K562 (cell line): Measurements from ENCODE around the gene XPO1. TPM values are rescaled to one million over a fixed set of nuclear protein-coding genes. Genes with fewer than 3 reads are reported as not detected.

Source experiments
- ATAC-seq: fragments of 200-7000 bp; cut with Tn5 transposase; 3 replicates; pipeline ENCODE4 v1.9.1; 2020; ENCODE audit warnings: moderate library complexity
- BruUV-seq: library from RNA; stranded (reverse); fragments of 400-500 nt; replicated peaks from 2 replicates; lab custom pipeline; 2021; lab: Mats Ljungman, UMichigan
- CTCF ChIA-PET: fragments of 300-600 bp; formaldehyde crosslinking; extraction: SDS; loops from one replicate; lab custom pipeline; 2021; ENCODE audit warnings: low intra/inter-chr PET ratio; lab: Yijun Ruan, JAX
- POLR2A ChIA-PET: fragments of 300-600, 350-650 bp; sonication (Branson Sonifier 250); formaldehyde crosslinking; extraction: SDS; loops from one replicate; lab custom pipeline; 2021; ENCODE audit warnings: antibody characterized with exemption, inconsistent platforms; lab: Yijun Ruan, JAX
- DNase-seq, 4 experiments: peaks; one replicate each; pipeline versions ENCODE4 v3.0.0 to v3.0.0-alpha.2; 2011 to 2018; ENCODE audit warnings: low spot score in 3 of 4, mixed read lengths in 3 of 4; ENCODE audit errors: extremely low read depth in 1 of 4
- FAIRE-seq: peaks from 2 replicates; lab custom pipeline; 2011; peaks lifted over from hg19 to GRCh38; lab: Jason Lieb, UNC
- H2AFZ ChIP-seq: 2 replicates; pipeline ENCODE4 v1.6.0; 2011; ENCODE audit warnings: low read depth, low read length, control low read depth, inconsistent platforms
- H3K27ac ChIP-seq: fragments of 200-600 bp; 3 replicates; pipeline ENCODE4 v1.8.0; 2011; ENCODE audit warnings: low read depth, mild to moderate bottlenecking, control low read depth, inconsistent platforms, low read length, moderate library complexity, mixed read lengths; ENCODE audit errors: extremely low read depth
- H3K27me3 ChIP-seq, 2 experiments: fragments of 300-600 bp in 1 of 2; 2 replicates in 1 of 2; 3 replicates in 1 of 2; pipeline versions ENCODE4 v1.6.0 to v1.8.0; 2011; ENCODE audit warnings: inconsistent platforms in 2 of 2, low read length in 2 of 2, mild to moderate bottlenecking in 1 of 2, mixed read lengths in 1 of 2, moderate library complexity in 1 of 2; ENCODE audit not compliant: control insufficient read depth in 2 of 2, insufficient read depth in 2 of 2
- H3K36me3 ChIP-seq: fragments of 300-600 bp; 3 replicates; pipeline ENCODE4 v1.8.0; 2011; ENCODE audit warnings: mild to moderate bottlenecking, low read length, inconsistent platforms; ENCODE audit not compliant: control insufficient read depth, insufficient read depth
- H3K4me1 ChIP-seq, 2 experiments: fragments of 200-600 bp in 1 of 2; replicated peaks in 1 of 2; 2 replicates in 1 of 2; 3 replicates in 1 of 2; pipeline versions ENCODE4 v1.5.1 to v1.8.0; 2011; ENCODE audit warnings: inconsistent platforms in 2 of 2, low read length in 2 of 2, mild to moderate bottlenecking in 1 of 2, mixed read lengths in 1 of 2, moderate library complexity in 1 of 2; ENCODE audit not compliant: control insufficient read depth in 2 of 2, insufficient read depth in 2 of 2
- H3K4me2 ChIP-seq: 2 replicates; pipeline ENCODE4 v1.6.1; 2011; ENCODE audit warnings: low read length, control low read depth, inconsistent platforms, mixed read lengths; ENCODE audit not compliant: insufficient read depth
- H3K4me3 ChIP-seq: fragments of 200-600 bp; sonication (generic), shearing (Covaris generic); 2 replicates; pipeline ENCODE4 v1.5.1; 2016; ENCODE audit warnings: control low read depth, inconsistent platforms
- H3K79me2 ChIP-seq: fragments of 200-600 bp; 3 replicates; pipeline ENCODE4 v1.8.0; 2011; ENCODE audit warnings: low read length, inconsistent platforms; ENCODE audit not compliant: control insufficient read depth, insufficient read depth
- H3K9ac ChIP-seq, 2 experiments: 2 replicates each; pipeline versions ENCODE4 v1.6.0 to v1.6.1; 2011; ENCODE audit warnings: low read depth in 2 of 2, low read length in 2 of 2, control low read depth in 1 of 2, inconsistent platforms in 1 of 2, mild to moderate bottlenecking in 1 of 2, mixed read lengths in 1 of 2; ENCODE audit not compliant: insufficient read depth in 1 of 2
- H3K9me1 ChIP-seq: one replicate; pipeline ENCODE4 v1.6.0; 2011; ENCODE audit warnings: inconsistent platforms, mild to moderate bottlenecking, low read length, moderate library complexity; ENCODE audit not compliant: control insufficient read depth, insufficient read depth
- H3K9me3 ChIP-seq: replicated peaks from 2 replicates; pipeline ENCODE4 v1.5.1; 2011; ENCODE audit warnings: low read depth, low read length, inconsistent platforms; ENCODE audit not compliant: control insufficient read depth, insufficient read depth
- H4K20me1 ChIP-seq: replicated peaks from 2 replicates; pipeline ENCODE4 v1.6.1; 2011; ENCODE audit warnings: low read length, inconsistent platforms, mixed read lengths; ENCODE audit not compliant: control insufficient read depth, insufficient read depth
- E4F1 ChIP-seq: fragments of 250-450 bp; sonication (Bioruptor Pico); IDR thresholded peaks from 2 replicates; pipeline ENCODE4 v1.5.0; 2021; ENCODE audit warnings: mild to moderate bottlenecking, borderline replicate concordance
- GABPA ChIP-seq: fragments of 200-800 bp; sonication (Bioruptor generic); conservative IDR thresholded peaks from 2 replicates; pipeline ENCODE4 v1.6.1; 2016; ENCODE audit warnings: low read depth, missing genetic modification characterization, missing compliant biosample characterization
- KAT7 ChIP-seq: sonication (generic); formaldehyde crosslinking; IDR thresholded peaks from 2 replicates; pipeline ENCODE4 v1.8.0; 2022; ENCODE audit warnings: missing genetic modification reagents, mild to moderate bottlenecking, borderline replicate concordance
- NFE2 ChIP-seq: IDR thresholded peaks from 2 replicates; pipeline ENCODE4 v1.6.1; 2014; ENCODE audit warnings: antibody characterized with exemption, low read depth
- NFIC ChIP-seq: fragments of 450-650 bp; IDR thresholded peaks from 2 replicates; pipeline ENCODE4 v1.6.1; 2017; ENCODE audit warnings: mild to moderate bottlenecking, inconsistent platforms
- NR0B1 ChIP-seq: fragments of 450-650 bp; IDR thresholded peaks from one replicate; pipeline ENCODE4 v1.6.1; 2018; ENCODE audit warnings: mild to moderate bottlenecking, moderate library complexity; ENCODE audit not compliant: partially characterized antibody
- SRSF1 ChIP-seq: fragments of 200-400 bp; formaldehyde crosslinking; IDR thresholded peaks from 2 replicates; pipeline ENCODE4 v1.6.1; 2017; ENCODE audit warnings: mild to moderate bottlenecking, low read depth, low read length, moderate library complexity
- TCFL5 ChIP-seq: fragments of 250-450 bp; sonication (Bioruptor Pico); conservative IDR thresholded peaks from 2 replicates; pipeline ENCODE4 v1.6.1; 2021; ENCODE audit warnings: mild to moderate bottlenecking, moderate library complexity, matching md5 sums
- THAP12 ChIP-seq: fragments of 250-450 bp; sonication (Bioruptor Pico); IDR thresholded peaks from 2 replicates; pipeline ENCODE4 v1.9.0; 2021; ENCODE audit warnings: mild to moderate bottlenecking, inconsistent platforms
- ZBTB33 ChIP-seq: sonication (generic); formaldehyde crosslinking; IDR thresholded peaks from 2 replicates; pipeline ENCODE4 v1.8.1; 2023; ENCODE audit warnings: mild to moderate bottlenecking, missing genetic modification reagents
- ZC3H11A ChIP-seq: IDR thresholded peaks from 2 replicates; pipeline ENCODE4 v1.6.1; 2012; ENCODE audit warnings: low read depth, low read length, improper control_type of control experiment
- ZNF696 ChIP-seq: fragments of 250-450 bp; sonication (Bioruptor Pico); conservative IDR thresholded peaks from 2 replicates; pipeline ENCODE4 v1.4.0; 2020; ENCODE audit warnings: mild to moderate bottlenecking, moderate library complexity
- WGBS: fragments of 100-300 bp; shearing (Covaris generic); methylation state at CpG from one replicate; pipeline ENCODE4 v1.1.6; 2016; ENCODE audit warnings: low coverage, mixed read lengths; ENCODE audit not compliant: insufficient coverage; ENCODE audit errors: missing lambda C conversion rate; 5-methylcytosine and 5-hydroxymethylcytosine counted together
- in situ Hi-C: fragments of 300-500 bp; cut with MboI; formaldehyde crosslinking; loops from 4 replicates; pipeline ENCODE4 v1.15.0; 2018; ENCODE audit warnings: inconsistent platforms, mixed read lengths
- intact Hi-C: fragments of 100-400 bp; cut with micrococcal nuclease; formaldehyde crosslinking; loops from 2 replicates; pipeline ENCODE4 v1.14.2; 2022
- polyA plus RNA-seq, 8 experiments: library from polyadenylated mRNA; depleted of rRNA in 4 of 8; stranded (reverse) in 5 of 8; unstranded in 3 of 8; fragments of >200 nt; fragmentation: Nextera tagmentation in 2 of 8; fragmentation: Illumina TruSeq in 1 of 8; extraction: Ambion mirVana in 2 of 8; extraction: Trizol in 1 of 8; gene quantifications; 2 replicates each; pipeline versions ENCODE4 v1.2.1 to v1.2.3, GENCODE V29; 2011 to 2014; ENCODE audit warnings: inconsistent platforms in 1 of 8, missing spikeins in 1 of 8
- total RNA-seq, 7 experiments: library from RNA; depleted of rRNA in 6 of 7; stranded (reverse); fragments of >200 nt in 6 of 7; fragmentation: Illumina TruSeq in 2 of 7; extraction: Trizol in 2 of 7; gene quantifications; 2 replicates each; pipeline versions ENCODE4 v1.2.1 to v1.2.3, GENCODE V29; 2011 to 2021; ENCODE audit warnings: low replicate concordance in 1 of 7

XPO1 gene
- total and polyA plus RNA-seq, 9 of the 15 experiments (the other 6 are each of a cell fraction or from before 2014, with no cell fraction given), result 86.2 to 307 (median 216) TPM

- ATAC-seq (no peak), FAIRE-seq (no peak), DNase-seq (no peak)
- BruUV-seq, result no TSS peak
- Histone ChIP-seq H3K27me3 (no peaks in the 10 kb centered on the region), H3K9ac (no peak overlapping the region), H3K9me3 (no peaks in the 10 kb centered on the region), H4K20me1 (peaks cover 14% of the 10 kb centered on the region; the same call in 1 of the 2 replicates), H3K79me2 (peaks cover 99% of the 10 kb centered on the region), H3K4me2 (no peak overlapping the region), H2AFZ (no peak overlapping the region), H3K9me1 (no peaks in the 10 kb centered on the region), H3K4me3 (no peak overlapping the region), H3K36me3 (peaks cover 98% of the 10 kb centered on the region), H3K27ac (no peak overlapping the region), H3K4me1 (no peaks in the 10 kb centered on the region)
- POLR2A ChIA-PET, result interaction anchor here (0.7 to 1.3 kb wide), 2 partner anchors 10 to 266 kb away, joined by 4 to 5 read pairs; no protein-coding TSS in a partner anchor
- intact Hi-C loops, result no loop called here
- in situ Hi-C loops, result no loop called here
- CTCF ChIA-PET, result no interaction called here
- WGBS, result 90% methylated on average over 16 of the region's 19 CpGs
- TF ChIP-seq NFIC (no peak), KAT7 (CRISPR knock-in tag) (no peak), ZNF696 (CRISPR knock-in tag) (no peak), NFE2 (no peak), E4F1 (no peak), THAP12 (no peak), ZBTB33 (peak; percentile 92), SRSF1 (no peak), TCFL5 (no peak), ZC3H11A (no peak), GABPA (tag) (no peak), NR0B1 (no peak)
These were observed 27.2 kb downstream of the XPO1 start for GRCh38 chr2:61510674-61511671.
